ENCODE results near the gene DMRT3.

Gene DMRT3

DNA sequence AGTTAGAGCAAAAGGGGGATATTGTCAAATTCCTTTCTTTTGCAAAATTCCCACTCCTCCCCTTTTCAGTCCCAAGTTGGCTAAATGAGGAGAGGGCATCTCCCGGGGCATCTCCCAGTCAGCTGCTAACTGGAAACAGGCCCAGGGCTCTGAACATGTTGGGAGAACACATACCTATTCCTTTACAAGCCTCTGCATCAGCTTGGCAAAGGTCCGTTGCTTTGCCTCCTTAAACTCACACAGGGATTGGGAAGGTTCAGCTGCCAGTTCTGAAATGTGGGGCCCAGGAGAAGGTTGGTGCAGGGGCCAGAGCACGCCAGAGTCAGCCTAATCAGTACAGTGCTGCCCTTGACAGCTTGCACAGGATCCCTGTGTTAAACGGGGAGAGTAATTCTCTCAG, 11.0 kb upstream of the DMRT3 start:
- ATAC-seq (no peak), DNase-seq (no peak)
- no peak overlapping the region for H3K27ac Mint-ChIP-seq
- H3K36me3 Mint-ChIP-seq (ENCODE audit: low read depth): no peaks in the 10 kb centered on the region
- no peaks in the 10 kb centered on the region for H3K9me3 Mint-ChIP-seq
- H3K27me3 Mint-ChIP-seq: peaks cover 88% of the 10 kb centered on the region
- H3K4me3 Mint-ChIP-seq: no peak overlapping the region
- peaks cover 13% of the 10 kb centered on the region for H3K4me1 Mint-ChIP-seq

- H3K4me1 Mint-ChIP-seq: peaks cover 13% of the 10 kb centered on the region
- no peak overlapping the region for H3K27ac Mint-ChIP-seq
- H3K36me3 Mint-ChIP-seq (ENCODE audit: low read depth): no peaks in the 10 kb centered on the region
- DNase-seq: no peak
- H3K4me3 Mint-ChIP-seq: no peak overlapping the region
- ATAC-seq: no peak
- no peaks in the 10 kb centered on the region for H3K9me3 Mint-ChIP-seq
- peaks cover 81% of the 10 kb centered on the region for H3K27me3 Mint-ChIP-seq
These were observed 9.6 kb upstream of the DMRT3 start for GRCh38 chr9:966870-967269.

- no peaks in the 10 kb centered on the region for H3K9me3 Mint-ChIP-seq
- peaks cover 81% of the 10 kb centered on the region for H3K27me3 Mint-ChIP-seq
- no peak for ATAC-seq
- no peaks in the 10 kb centered on the region for H3K36me3 Mint-ChIP-seq (ENCODE audit: low read depth)
- H3K4me3 Mint-ChIP-seq: no peak overlapping the region
- no peak for DNase-seq
- H3K27ac Mint-ChIP-seq: no peak overlapping the region
- peaks cover 13% of the 10 kb centered on the region for H3K4me1 Mint-ChIP-seq
These were observed 9.0 kb upstream of the DMRT3 start for GRCh38 chr9:967436-967835.

DNA sequence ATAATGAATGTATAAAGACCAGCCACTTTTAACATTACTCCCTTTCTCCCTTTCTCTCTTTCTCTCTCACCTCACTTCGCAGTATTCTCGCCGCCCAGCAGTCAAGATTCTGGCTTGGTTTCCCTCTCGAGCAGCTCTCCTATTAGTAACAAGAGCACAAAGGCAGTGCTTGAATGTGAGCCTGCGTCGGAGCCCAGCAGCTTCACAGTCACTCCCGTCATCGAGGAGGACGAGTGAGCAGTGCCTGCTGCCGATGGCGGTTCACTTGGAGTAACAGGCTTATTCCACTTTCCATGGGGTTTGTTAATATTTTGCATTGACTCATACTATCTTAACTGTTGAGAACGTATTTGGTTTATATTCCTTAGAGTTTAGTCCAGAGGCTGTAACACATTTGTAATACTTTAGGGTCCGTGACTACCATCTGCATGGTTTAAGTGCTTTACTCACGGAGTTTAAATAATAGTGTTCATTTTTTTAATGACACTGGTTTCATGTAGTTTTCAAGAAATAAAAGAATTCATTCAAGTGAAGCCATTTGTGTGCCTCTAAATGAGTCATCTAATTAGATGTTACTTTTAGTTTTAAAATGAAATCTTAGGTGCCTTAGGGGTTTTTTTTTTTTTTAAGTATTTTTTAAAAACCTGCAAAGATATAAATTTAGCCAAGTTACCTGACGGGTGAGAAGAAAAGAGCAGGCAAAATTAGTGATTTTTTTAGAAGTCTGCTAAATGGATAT, 8.4 kb upstream of the DMRT3 start:
- peaks cover 80% of the 10 kb centered on the region for H3K27me3 Mint-ChIP-seq
- ATAC-seq: no peak
- no peak for DNase-seq
- peaks cover 13% of the 10 kb centered on the region for H3K4me1 Mint-ChIP-seq
- no peaks in the 10 kb centered on the region for H3K9me3 Mint-ChIP-seq
- H3K36me3 Mint-ChIP-seq (ENCODE audit: low read depth): no peaks in the 10 kb centered on the region
- H3K27ac Mint-ChIP-seq: no peak overlapping the region
- no peak overlapping the region for H3K4me3 Mint-ChIP-seq

GRCh38 chr9:969310-970150, 6.9 kb upstream of the DMRT3 start:
- no peaks in the 10 kb centered on the region for H3K9me3 Mint-ChIP-seq
- H3K27ac Mint-ChIP-seq: no peak overlapping the region
- H3K4me1 Mint-ChIP-seq: peaks cover 20% of the 10 kb centered on the region
- DNase-seq (no peak), ATAC-seq (no peak)
- no peak overlapping the region for H3K4me3 Mint-ChIP-seq
- H3K27me3 Mint-ChIP-seq: peaks cover 83% of the 10 kb centered on the region
- H3K36me3 Mint-ChIP-seq (ENCODE audit: low read depth): no peaks in the 10 kb centered on the region

DNA sequence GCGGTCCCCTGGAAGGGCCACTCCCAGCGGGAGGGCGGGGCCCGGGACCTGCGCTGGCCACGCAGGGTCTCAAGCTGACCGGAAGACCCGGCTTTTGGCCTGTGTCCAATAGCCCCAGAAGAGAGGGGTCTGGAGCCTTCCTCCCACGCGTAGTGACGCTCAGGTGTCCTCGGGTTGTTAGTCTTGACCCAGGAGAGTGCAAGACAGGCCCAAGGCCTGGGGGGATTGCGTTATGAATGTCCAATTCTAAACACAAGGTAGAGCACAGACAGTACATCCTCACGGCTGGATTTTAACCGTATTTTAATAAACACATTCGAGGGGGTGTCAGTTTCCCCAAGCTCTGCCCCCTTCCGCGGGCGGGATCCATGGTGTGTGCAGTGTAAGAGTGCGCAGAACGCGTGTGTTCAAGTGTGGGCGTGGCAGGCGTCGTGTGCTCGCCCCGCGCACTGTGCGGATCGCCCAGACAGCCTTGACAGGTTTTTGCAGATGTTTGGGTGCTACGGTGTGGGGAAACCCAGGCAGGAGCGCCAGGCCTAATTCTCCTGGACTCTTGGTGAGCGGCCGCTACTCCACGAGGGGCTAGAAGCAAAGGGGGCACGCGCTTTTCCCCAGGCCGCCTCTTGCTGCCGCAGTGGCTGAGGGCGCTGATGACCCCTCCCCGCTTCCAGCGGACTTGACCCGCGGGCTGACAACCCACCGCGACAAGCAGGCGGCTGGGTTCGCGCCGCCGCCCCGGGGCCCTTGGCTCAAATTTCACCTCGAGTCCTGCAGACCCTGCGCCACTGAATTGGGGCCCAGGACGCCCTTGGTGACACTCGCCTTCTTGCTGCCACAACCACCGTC, 6.1 kb upstream of the DMRT3 start:
- H3K27ac Mint-ChIP-seq: no peak overlapping the region

DNA sequence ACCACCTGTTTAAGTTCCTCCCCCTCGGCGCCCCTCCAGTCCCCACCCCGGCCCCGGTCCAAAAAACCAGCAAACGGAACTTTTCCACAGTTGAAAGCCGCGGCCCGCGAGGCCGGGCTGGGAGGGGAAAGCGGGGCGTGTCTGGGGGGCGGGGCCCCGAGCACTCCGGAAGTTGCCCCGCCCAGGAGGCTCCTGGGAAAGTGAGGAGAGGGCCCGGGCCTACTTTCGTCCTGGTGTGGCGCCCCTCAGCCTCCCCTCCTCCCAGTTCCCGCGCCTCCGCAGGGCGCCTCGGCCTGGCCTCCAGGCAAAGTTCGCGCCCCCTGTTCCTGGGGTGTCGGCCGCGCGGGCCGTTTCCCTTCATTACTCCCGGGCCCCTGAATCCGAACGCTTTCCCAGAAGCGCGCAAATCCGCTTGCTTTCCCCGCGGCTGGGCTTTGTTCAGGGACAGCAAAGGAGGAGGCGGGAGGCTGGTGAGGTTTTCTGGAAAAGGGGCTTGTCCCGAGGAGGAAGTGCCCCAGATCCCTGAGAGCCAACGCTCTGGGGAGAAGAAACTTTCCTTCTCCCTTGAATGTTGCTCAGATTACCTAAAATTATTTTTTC, 4.5 kb upstream of the DMRT3 start:
- Mint-ChIP-seq H3K4me3 (peak overlapping the region; percentile 36), H3K27me3 (peaks cover 78% of the 10 kb centered on the region)

More for the DNA sequence above, 6.1 kb upstream of the DMRT3 start:
- Mint-ChIP-seq H3K36me3 (ENCODE audit: low read depth) (no peaks in the 10 kb centered on the region), H3K9me3 (no peaks in the 10 kb centered on the region), H3K4me1 (peaks cover 20% of the 10 kb centered on the region), H3K27me3 (peaks cover 84% of the 10 kb centered on the region), H3K4me3 (no peak overlapping the region)
- ATAC-seq (no peak), DNase-seq (no peak)

GRCh38 chr9:972501-973294, 3.8 kb upstream of the DMRT3 start:
- Mint-ChIP-seq H3K36me3 (ENCODE audit: low read depth) (no peaks in the 10 kb centered on the region), H3K4me3 (peak overlapping the region; percentile 36), H3K4me1 (peaks cover 25% of the 10 kb centered on the region), H3K9me3 (no peaks in the 10 kb centered on the region), H3K27ac (no peak overlapping the region), H3K27me3 (peaks cover 76% of the 10 kb centered on the region)
- ATAC-seq (peak; percentile 26), DNase-seq (no peak)

More for the DNA sequence above, 4.5 kb upstream of the DMRT3 start:
- H3K4me1 Mint-ChIP-seq: peaks cover 25% of the 10 kb centered on the region
- DNase-seq (no peak), ATAC-seq (no peak)
- no peak overlapping the region for H3K27ac Mint-ChIP-seq
- H3K36me3 Mint-ChIP-seq (ENCODE audit: low read depth): no peaks in the 10 kb centered on the region
- no peaks in the 10 kb centered on the region for H3K9me3 Mint-ChIP-seq

DNA sequence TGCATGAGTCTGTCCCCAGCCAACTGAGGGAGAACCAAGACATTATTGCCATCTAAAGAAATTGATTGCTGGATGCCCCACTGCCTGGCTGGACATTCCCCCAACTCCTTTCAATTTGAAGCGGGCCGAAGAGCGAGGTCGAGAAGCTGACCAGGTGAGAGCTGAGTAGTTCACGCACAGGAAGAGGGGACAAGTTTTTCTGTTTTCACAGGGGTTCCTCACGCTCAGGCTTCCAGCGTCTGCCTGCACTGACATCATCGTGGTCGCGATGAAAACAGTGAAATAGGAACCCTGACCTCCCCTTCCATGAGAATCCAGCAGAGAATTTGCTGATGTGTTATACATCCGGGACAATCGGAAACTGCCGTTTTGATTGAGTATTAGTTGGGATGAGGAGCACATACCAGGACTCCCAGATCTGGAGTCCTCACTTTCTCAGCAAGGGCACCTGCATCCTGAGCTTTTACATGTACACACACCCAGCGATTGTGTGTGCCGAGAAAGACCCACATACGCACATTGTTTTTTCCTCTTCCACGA, 3.1 kb upstream of the DMRT3 start:
- Mint-ChIP-seq H3K36me3 (ENCODE audit: low read depth) (no peaks in the 10 kb centered on the region), H3K4me1 (peaks cover 21% of the 10 kb centered on the region), H3K9me3 (no peaks in the 10 kb centered on the region), H3K4me3 (no peak overlapping the region), H3K27ac (peak overlapping the region; percentile 39), H3K27me3 (peaks cover 76% of the 10 kb centered on the region)
- DNase-seq (no peak), ATAC-seq (no peak)

- H3K4me1 Mint-ChIP-seq: peaks cover 16% of the 10 kb centered on the region
- DNase-seq: no peak
- no peaks in the 10 kb centered on the region for H3K36me3 Mint-ChIP-seq (ENCODE audit: low read depth)
- H3K27ac Mint-ChIP-seq: no peak overlapping the region
- H3K9me3 Mint-ChIP-seq: no peaks in the 10 kb centered on the region
- peaks cover 74% of the 10 kb centered on the region for H3K27me3 Mint-ChIP-seq
- H3K4me3 Mint-ChIP-seq: no peak overlapping the region
- ATAC-seq: no peak
These were observed 2.1 kb upstream of the DMRT3 start for GRCh38 chr9:974031-974995.

GRCh38 chr9:974996-975739, 1.3 kb upstream of the DMRT3 start:
- ATAC-seq (no peak), DNase-seq (no peak)
- Mint-ChIP-seq H3K27ac (no peak overlapping the region), H3K4me1 (peaks cover 14% of the 10 kb centered on the region), H3K36me3 (ENCODE audit: low read depth) (no peaks in the 10 kb centered on the region), H3K9me3 (no peaks in the 10 kb centered on the region), H3K27me3 (peaks cover 76% of the 10 kb centered on the region), H3K4me3 (no peak overlapping the region)

DNA sequence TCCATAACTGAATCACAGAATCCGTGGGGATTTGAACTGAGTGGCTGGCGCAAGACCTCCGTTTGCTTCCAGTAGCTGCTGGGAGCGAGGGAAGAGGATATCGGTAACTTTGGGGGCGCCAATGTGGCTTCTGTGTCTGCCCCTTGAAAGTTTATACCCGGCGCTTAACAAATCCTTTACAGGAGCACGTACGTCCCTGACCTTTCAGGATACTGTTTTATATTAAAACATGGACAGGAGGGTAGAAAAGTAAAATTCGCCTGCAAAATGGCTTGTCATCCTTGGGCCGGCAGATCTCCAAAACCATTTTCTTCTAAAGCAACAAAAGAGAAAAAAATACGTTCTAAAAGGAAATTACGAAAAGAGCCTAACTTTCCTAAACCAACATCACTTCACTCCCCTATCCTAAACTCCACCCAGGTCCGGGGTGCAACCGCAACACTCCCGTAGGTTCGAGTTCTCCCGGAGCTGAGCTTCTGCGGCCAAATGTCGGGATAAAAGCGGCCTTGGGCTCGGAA, 656 bp upstream of the DMRT3 start:
- Mint-ChIP-seq H3K9me3 (no peaks in the 10 kb centered on the region), H3K27ac (no peak overlapping the region), H3K27me3 (peaks cover 77% of the 10 kb centered on the region), H3K4me3 (peak overlapping the region; percentile 14), H3K36me3 (ENCODE audit: low read depth) (no peaks in the 10 kb centered on the region), H3K4me1 (peaks cover 12% of the 10 kb centered on the region)
- ATAC-seq: no peak
- DNase-seq: no peak

All from activated naive CD8-positive, alpha-beta T cell treated with anti-CD3 and anti-CD28 coated beads, Interleukin-2, amount 50 U/mL, for 24 hours (primary cell).